ENCODE data around the gene SHROOM4.

The SHROOM4 gene

DNA sequence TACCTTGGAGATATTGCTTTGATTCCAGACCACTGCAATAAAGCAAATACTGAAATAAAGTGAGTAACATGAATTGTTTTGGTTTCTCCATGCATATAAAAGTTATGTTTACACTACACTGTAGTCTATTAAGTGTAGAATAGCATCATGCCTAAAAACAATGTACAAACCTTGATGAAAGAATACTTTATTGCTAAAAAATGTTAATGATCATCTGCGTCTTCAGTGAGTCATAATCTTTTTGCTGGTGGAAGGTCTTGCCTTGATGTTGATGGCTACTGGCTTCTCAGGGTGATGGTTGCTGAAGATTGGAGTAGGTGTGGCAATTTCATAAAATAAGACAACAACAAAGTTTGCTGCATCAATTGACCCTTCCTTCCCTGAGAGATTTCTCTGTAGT, 145.1 kb downstream of the SHROOM4 start:
- no peak for TF ChIP-seq CTCF (conservative IDR thresholded peaks at IDR 0.05; ENCODE audit: low read length)
- DNase-seq (ENCODE audit: low read depth) = no peak

GRCh38 chrX:50648156-50648555, 165.8 kb downstream of the SHROOM4 start:
- no peak for TF ChIP-seq CTCF (conservative IDR thresholded peaks at IDR 0.05; ENCODE audit: low read length)
- H3K4me3 ChIP-seq (ENCODE audit: low read length) = no peak overlapping the region
- DNase-seq (ENCODE audit: low read depth) = no peak

More for the DNA sequence above, 145.1 kb downstream of the SHROOM4 start:
- no peak overlapping the region for H3K4me3 ChIP-seq (ENCODE audit: low read length)

DNA sequence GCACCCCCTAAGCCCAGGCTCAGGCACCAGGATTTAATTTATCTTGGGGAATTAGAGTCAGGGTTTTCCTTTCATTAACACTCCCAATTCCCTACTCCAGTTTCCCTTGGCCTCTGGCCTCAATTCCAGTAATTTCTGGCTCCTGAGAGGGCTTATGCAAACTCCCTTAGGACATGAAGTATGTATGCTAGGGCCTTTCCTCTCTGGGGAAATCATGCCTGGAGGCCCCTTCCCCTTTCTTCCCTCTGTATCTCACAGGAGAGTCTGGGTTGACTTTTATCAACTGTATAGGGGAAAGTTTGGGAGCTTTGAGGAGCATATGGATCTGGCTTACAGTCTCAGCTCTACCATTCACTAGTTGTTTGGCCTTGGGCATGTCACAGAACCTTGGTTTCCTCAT, 169.5 kb downstream of the SHROOM4 start:
- no peak for DNase-seq (ENCODE audit: low read depth)
- no peak for TF ChIP-seq CTCF (conservative IDR thresholded peaks at IDR 0.05; ENCODE audit: low read length)
- H3K4me3 ChIP-seq (ENCODE audit: low read length) = no peak overlapping the region

DNA sequence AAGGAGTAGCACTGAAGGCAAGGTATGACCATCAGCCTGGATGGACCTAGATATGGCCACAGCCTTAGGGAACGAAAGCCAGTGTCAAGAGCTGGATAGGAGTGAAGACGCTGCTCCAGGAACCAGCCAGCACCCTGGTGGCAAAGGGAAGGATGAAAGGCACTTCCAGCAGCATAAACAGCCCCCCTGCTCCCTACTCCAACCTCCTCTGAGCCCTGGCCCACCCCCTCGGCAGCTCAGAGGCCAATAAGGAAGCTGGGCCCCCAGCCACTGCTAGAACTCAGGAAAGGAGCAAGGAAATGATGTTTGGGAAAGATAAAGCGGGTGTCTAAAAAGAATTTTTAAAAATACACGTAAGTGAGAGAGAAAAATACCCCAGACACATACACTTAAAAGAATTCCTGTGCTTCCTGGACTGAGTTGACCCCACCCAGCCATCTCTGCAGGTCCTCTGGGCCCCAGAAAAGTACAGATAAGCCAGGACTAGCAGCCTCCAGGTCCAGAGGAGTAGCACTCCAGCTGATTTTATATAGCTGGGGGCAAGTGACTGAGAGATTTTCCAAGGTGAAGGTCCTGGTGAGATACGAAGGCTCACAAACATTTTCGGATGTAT, 170.4 kb downstream of the SHROOM4 start:
- TF ChIP-seq CTCF (conservative IDR thresholded peaks at IDR 0.05; ENCODE audit: low read length) = no peak
- DNase-seq (ENCODE audit: low read depth) = no peak
- no peak overlapping the region for H3K4me3 ChIP-seq (ENCODE audit: low read length)

- no peak for DNase-seq (ENCODE audit: low read depth)
- H3K4me3 ChIP-seq (ENCODE audit: low read length) = no peak overlapping the region
- no peak for TF ChIP-seq CTCF (conservative IDR thresholded peaks at IDR 0.05; ENCODE audit: low read length)
These were observed 175.9 kb downstream of the SHROOM4 start for GRCh38 chrX:50638123-50638522.

DNA sequence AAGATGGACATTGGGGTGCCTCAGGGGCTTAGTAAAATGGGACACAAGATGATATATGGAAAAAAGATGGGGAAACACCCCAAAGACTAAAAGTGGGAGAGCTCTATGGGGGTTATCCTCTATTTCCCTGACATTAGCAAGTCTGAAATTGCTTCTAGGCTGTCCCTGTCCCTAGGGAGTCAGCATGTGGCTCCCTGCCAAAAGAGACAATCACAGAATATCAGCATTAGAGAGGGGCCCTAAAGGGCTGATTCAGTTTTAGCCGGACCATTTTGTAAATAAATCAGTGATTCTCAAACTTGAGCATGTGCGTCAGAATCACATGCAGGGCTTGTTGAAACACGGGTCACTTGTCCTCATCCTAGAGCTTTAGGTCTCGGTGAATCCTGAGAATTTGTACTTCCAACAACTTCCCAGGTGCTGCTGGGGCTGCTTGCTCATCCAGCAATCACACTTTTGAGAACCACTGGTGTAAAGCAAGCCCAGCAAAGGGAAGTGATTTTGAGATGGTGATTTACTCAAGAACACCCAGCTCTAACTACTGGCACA, 178.1 kb downstream of the SHROOM4 start:
- DNase-seq (ENCODE audit: low read depth) = no peak
- TF ChIP-seq CTCF (conservative IDR thresholded peaks at IDR 0.05; ENCODE audit: low read length) = no peak
- no peak overlapping the region for H3K4me3 ChIP-seq (ENCODE audit: low read length)

- TF ChIP-seq CTCF (conservative IDR thresholded peaks at IDR 0.05; ENCODE audit: low read length) = no peak
- no peak overlapping the region for H3K4me3 ChIP-seq (ENCODE audit: low read length)
- DNase-seq (ENCODE audit: low read depth) = no peak
These were observed 178.8 kb downstream of the SHROOM4 start for GRCh38 chrX:50635162-50635561.
